Endothelial cell (in vitro differentiated cells): ENCODE measurements around the gene NME7. TPM values are rescaled to one million over a fixed set of nuclear protein-coding genes. Genes with fewer than 3 reads are reported as not detected.

Experiments
- DNase-seq: peaks from one replicate; pipeline ENCODE4 v3.0.0; 2021; ENCODE audit warnings: low spot score
- H3K27ac Mint-ChIP-seq: one replicate; pipeline ENCODE4 v1.8.0; 2021; ENCODE audit warnings: mixed read lengths, inconsistent platforms; ENCODE audit not compliant: unreplicated experiment
- H3K27me3 Mint-ChIP-seq: one replicate; pipeline ENCODE4 v1.8.0; 2021; ENCODE audit warnings: mild to moderate bottlenecking, moderate library complexity, mixed read lengths, inconsistent platforms; ENCODE audit not compliant: unreplicated experiment
- H3K36me3 Mint-ChIP-seq: one replicate; pipeline ENCODE4 v1.8.0; 2021; ENCODE audit warnings: mild to moderate bottlenecking, low read depth, mixed read lengths, inconsistent platforms; ENCODE audit not compliant: unreplicated experiment
- H3K4me1 Mint-ChIP-seq: one replicate; pipeline ENCODE4 v1.8.0; 2021; ENCODE audit warnings: mild to moderate bottlenecking, mixed read lengths, inconsistent platforms; ENCODE audit not compliant: unreplicated experiment
- H3K4me3 Mint-ChIP-seq: one replicate; pipeline ENCODE4 v1.8.0; 2021; ENCODE audit warnings: mild to moderate bottlenecking, mixed read lengths, inconsistent platforms; ENCODE audit not compliant: unreplicated experiment
- H3K9me3 Mint-ChIP-seq: one replicate; pipeline ENCODE4 v1.8.0; 2021; ENCODE audit warnings: mixed read lengths, inconsistent platforms; ENCODE audit not compliant: unreplicated experiment
- total RNA-seq: library from RNA; stranded (reverse); fragmentation: NEBNext Ultra II Directional; extraction: Animal tissue kit (Norgen Biotek cat#: 25700); gene quantifications from one replicate; pipeline ENCODE4 v1.2.1, GENCODE V29; 2021; ENCODE audit not compliant: unreplicated experiment
- TF ChIP-seq, protein P1 (sequence below): fragments of 200-600 bp; sonication (generic); IDR thresholded peaks from one replicate; pipeline ENCODE4 v1.5.0; 2021; ENCODE audit warnings: antibody characterized with exemption; ENCODE audit not compliant: unreplicated experiment

The NME7 gene
- total RNA-seq, 1 donor from 2014 or later, result 18.9 TPM

- H3K27me3 Mint-ChIP-seq, result peaks cover 5% of the 10 kb centered on the region
- no peak for DNase-seq
- no peaks in the 10 kb centered on the region for H3K9me3 Mint-ChIP-seq
- peaks cover 2% of the 10 kb centered on the region for H3K4me1 Mint-ChIP-seq
- no peak overlapping the region for H3K27ac Mint-ChIP-seq
- H3K36me3 Mint-ChIP-seq, result peaks cover 3% of the 10 kb centered on the region
- no peak overlapping the region for H3K4me3 Mint-ChIP-seq
- TF ChIP-seq, protein P1, sequence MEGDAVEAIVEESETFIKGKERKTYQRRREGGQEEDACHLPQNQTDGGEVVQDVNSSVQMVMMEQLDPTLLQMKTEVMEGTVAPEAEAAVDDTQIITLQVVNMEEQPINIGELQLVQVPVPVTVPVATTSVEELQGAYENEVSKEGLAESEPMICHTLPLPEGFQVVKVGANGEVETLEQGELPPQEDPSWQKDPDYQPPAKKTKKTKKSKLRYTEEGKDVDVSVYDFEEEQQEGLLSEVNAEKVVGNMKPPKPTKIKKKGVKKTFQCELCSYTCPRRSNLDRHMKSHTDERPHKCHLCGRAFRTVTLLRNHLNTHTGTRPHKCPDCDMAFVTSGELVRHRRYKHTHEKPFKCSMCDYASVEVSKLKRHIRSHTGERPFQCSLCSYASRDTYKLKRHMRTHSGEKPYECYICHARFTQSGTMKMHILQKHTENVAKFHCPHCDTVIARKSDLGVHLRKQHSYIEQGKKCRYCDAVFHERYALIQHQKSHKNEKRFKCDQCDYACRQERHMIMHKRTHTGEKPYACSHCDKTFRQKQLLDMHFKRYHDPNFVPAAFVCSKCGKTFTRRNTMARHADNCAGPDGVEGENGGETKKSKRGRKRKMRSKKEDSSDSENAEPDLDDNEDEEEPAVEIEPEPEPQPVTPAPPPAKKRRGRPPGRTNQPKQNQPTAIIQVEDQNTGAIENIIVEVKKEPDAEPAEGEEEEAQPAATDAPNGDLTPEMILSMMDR, result no peak
Measured at GRCh38 chr1:169100651-169101088, 266.9 kb downstream of the NME7 start.

DNA sequence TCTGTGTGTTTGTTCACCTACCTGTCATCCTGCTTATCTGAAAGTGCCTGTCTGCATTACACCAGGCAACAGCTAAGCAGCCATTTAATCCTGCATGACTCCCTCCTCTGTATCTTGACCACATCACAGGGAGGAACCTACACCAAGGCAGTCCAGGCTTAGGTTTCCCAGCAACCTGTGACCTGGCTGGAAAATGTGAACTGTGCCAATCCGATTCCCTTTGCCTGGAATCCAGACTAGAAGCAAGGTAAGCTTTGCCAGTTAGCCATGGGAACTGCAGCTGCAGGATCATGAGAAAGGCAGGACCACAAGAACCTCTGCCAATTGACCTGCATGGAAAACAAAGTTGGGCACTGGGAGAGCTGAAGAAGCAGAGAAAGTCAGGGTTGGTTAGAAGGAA is 267.4 kb downstream of the NME7 start:
- Mint-ChIP-seq H3K27ac (no peak overlapping the region), H3K27me3 (peaks cover 5% of the 10 kb centered on the region), H3K9me3 (no peaks in the 10 kb centered on the region), H3K36me3 (peaks cover 3% of the 10 kb centered on the region), H3K4me1 (peaks cover 2% of the 10 kb centered on the region), H3K4me3 (no peak overlapping the region)
- no peak for DNase-seq
- TF ChIP-seq, protein P1, result no peak

DNA sequence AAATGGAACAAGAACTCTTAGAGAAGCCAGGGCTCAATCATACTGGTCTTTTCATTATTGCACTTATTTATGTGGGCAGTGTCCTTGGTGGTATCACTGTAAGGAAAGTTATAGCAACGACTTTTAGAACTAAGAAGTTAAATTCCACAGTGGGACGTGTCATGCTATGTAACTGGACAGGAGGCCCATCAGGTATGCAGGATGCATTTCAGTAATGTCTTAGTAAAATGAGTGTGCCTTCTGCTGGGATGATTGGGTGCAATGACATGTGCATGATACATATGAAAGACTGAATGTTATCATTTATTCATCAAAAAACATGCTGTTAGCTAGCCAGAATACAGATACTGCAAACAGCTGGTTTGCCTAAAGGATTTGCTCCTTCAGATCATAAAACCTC is 268.0 kb downstream of the NME7 start:
- TF ChIP-seq, protein P1, result no peak
- peaks cover 1% of the 10 kb centered on the region for H3K36me3 Mint-ChIP-seq
- H3K9me3 Mint-ChIP-seq, result no peaks in the 10 kb centered on the region
- peaks cover 2% of the 10 kb centered on the region for H3K27me3 Mint-ChIP-seq
- H3K4me3 Mint-ChIP-seq, result no peak overlapping the region
- H3K27ac Mint-ChIP-seq, result no peak overlapping the region
- peaks cover 4% of the 10 kb centered on the region for H3K4me1 Mint-ChIP-seq
- no peak for DNase-seq

GRCh38 chr1:169098380-169098779 is 269.2 kb downstream of the NME7 start:
- DNase-seq, result no peak
- peaks cover 9% of the 10 kb centered on the region for H3K4me1 Mint-ChIP-seq
- H3K4me3 Mint-ChIP-seq, result no peak overlapping the region
- TF ChIP-seq, protein P1, result no peak
- H3K27ac Mint-ChIP-seq, result no peak overlapping the region
- peaks cover 1% of the 10 kb centered on the region for H3K27me3 Mint-ChIP-seq
- no peaks in the 10 kb centered on the region for H3K36me3 Mint-ChIP-seq
- H3K9me3 Mint-ChIP-seq, result no peaks in the 10 kb centered on the region

DNA sequence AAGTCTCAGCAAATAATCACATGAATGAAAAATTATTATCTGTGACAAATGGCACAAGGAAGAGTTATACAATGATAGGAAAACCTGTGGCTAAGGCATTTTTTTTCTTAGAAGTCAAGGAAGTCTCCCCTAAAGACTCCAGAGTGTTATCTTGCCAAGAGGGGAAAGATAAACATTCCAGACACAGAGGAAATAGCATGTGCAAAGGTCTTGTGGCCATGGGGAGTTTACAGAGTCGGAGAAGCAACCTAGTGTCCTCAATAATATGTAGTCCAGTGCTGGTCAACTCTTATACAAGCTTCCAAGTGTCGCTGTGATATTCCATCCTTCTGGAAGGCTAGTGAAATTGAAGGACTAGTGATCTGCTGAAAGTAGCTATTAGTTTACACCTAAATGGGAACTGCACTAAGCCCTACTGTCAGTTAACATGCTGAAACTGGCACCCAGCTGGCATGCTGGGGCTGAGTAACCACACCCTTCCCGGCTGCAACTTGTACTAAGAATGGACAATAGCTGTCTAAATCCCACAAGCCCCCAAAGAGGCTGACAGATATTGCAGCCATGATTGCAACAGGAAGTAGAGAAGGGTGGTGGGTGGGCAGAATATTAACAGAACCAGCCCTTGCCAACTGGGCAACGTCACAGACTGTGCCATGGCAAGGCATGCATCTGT is 272.6 kb downstream of the NME7 start:
- H3K4me3 Mint-ChIP-seq, result no peak overlapping the region
- H3K9me3 Mint-ChIP-seq, result no peaks in the 10 kb centered on the region
- H3K4me1 Mint-ChIP-seq, result peaks cover 15% of the 10 kb centered on the region
- H3K27me3 Mint-ChIP-seq, result peaks cover 1% of the 10 kb centered on the region
- TF ChIP-seq, protein P1, result no peak
- no peak overlapping the region for H3K27ac Mint-ChIP-seq
- DNase-seq, result no peak
- H3K36me3 Mint-ChIP-seq, result no peaks in the 10 kb centered on the region
